Loucy (cell line): ENCODE results near the gene NPY.

Source experiments
- H2AFZ ChIP-seq: fragments of 200-600 bp; sonication (generic); 2 replicates; pipeline ENCODE4 v1.6.0; 2016; ENCODE audit warnings: antibody characterized with exemption, mild to moderate bottlenecking, low read length, moderate library complexity
- H3F3A ChIP-seq: fragments of 200-600 bp; 2 replicates; pipeline ENCODE4 v1.6.0; 2016; ENCODE audit warnings: antibody characterized with exemption, low read depth, mild to moderate bottlenecking
- H3K27me3 ChIP-seq: fragments of 200-600 bp; sonication (generic); 2 replicates; pipeline ENCODE4 v1.6.1; 2014; ENCODE audit warnings: low read length, mild to moderate bottlenecking; ENCODE audit not compliant: insufficient read depth, poor library complexity, severe bottlenecking
- H3K36me3 ChIP-seq: fragments of 200-600 bp; sonication (generic); 2 replicates; pipeline ENCODE4 v1.6.1; 2016; ENCODE audit warnings: low read length; ENCODE audit not compliant: insufficient read depth
- H3K4me1 ChIP-seq: fragments of 200-600 bp; sonication (generic); 2 replicates; pipeline ENCODE4 v1.5.1; 2014; ENCODE audit warnings: low read length, mild to moderate bottlenecking; ENCODE audit not compliant: insufficient read depth, poor library complexity, severe bottlenecking
- H3K4me2 ChIP-seq: fragments of 200-600 bp; sonication (generic); 2 replicates; pipeline ENCODE4 v1.6.0; 2014; ENCODE audit warnings: antibody characterized with exemption, low read length, low read depth, mild to moderate bottlenecking; ENCODE audit not compliant: poor library complexity, severe bottlenecking
- H3K4me3 ChIP-seq: fragments of 200-600 bp; sonication (generic); 2 replicates; pipeline ENCODE4 v1.5.1; 2014; ENCODE audit warnings: low read length, mild to moderate bottlenecking, mixed read lengths; ENCODE audit not compliant: poor library complexity, severe bottlenecking
- H3K79me2 ChIP-seq: fragments of 200-600 bp; sonication (generic); 2 replicates; pipeline ENCODE4 v1.6.1; 2014; ENCODE audit warnings: low read length; ENCODE audit not compliant: insufficient read depth
- H3K9ac ChIP-seq: fragments of 200-600 bp; sonication (generic); 2 replicates; pipeline ENCODE4 v1.6.0; 2014; ENCODE audit warnings: mild to moderate bottlenecking, low read depth, low read length, moderate library complexity; ENCODE audit not compliant: poor library complexity, severe bottlenecking
- H3K9me2 ChIP-seq: fragments of 200-600 bp; sonication (generic); replicated peaks from 2 replicates; pipeline ENCODE4 v1.6.1; 2016; ENCODE audit warnings: low read depth, low read length, mixed read lengths
- H3K9me3 ChIP-seq: fragments of 200-600 bp; sonication (generic); 2 replicates; pipeline ENCODE4 v1.6.1; 2014; ENCODE audit warnings: mild to moderate bottlenecking, antibody characterized with exemption, low read length, low read depth; ENCODE audit not compliant: insufficient read depth
- H4K20me1 ChIP-seq: fragments of 200-600 bp; sonication (generic); 2 replicates; pipeline ENCODE4 v1.6.0; 2014; ENCODE audit warnings: antibody characterized with exemption, low read length, mild to moderate bottlenecking; ENCODE audit not compliant: insufficient read depth, poor library complexity, severe bottlenecking
- EZH2phosphoT487 ChIP-seq: fragments of 200-600 bp; IDR thresholded peaks from 2 replicates; pipeline ENCODE4 v1.6.1; 2018; ENCODE audit warnings: antibody characterized with exemption, mild to moderate bottlenecking, moderate library complexity, borderline replicate concordance
- TF ChIP-seq, protein P1 (sequence below): fragments of 200-600 bp; sonication (generic); conservative IDR thresholded peaks from 2 replicates; pipeline ENCODE4 v1.5.1; 2014; ENCODE audit warnings: mild to moderate bottlenecking, antibody characterized with exemption, low read length

Gene NPY

DNA sequence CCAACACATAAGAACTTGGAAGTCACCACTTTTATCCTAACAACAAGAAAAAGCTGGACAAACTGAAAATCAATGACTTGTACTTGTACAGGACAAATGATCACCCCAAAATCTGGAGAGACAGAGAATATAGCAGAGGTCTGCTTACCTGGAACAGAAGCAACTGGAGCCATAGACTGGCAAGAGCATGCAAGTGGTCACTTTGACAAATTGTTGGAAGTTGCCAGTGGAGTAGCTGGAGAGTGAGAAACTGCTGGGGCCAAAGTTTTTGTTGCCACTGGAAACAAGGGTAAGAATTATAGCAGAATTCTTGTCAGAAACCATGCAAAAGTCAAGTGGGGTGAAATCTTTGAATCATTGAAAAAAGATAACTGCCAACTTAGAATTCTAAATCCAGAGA is 35.2 kb downstream of the NPY start:
- Histone ChIP-seq H3K27me3 (no peaks in the 10 kb centered on the region), H3K9me3 (no peaks in the 10 kb centered on the region), H3F3A (no peaks in the 10 kb centered on the region), H3K4me1 (no peaks in the 10 kb centered on the region), H3K79me2 (no peaks in the 10 kb centered on the region), H4K20me1 (no peaks in the 10 kb centered on the region), H3K4me2 (no peak overlapping the region), H3K9ac (no peak overlapping the region), H3K36me3 (no peaks in the 10 kb centered on the region), H3K9me2 (no peaks in the 10 kb centered on the region), H3K4me3 (no peak overlapping the region), H2AFZ (no peak overlapping the region)
- TF ChIP-seq, protein P1, sequence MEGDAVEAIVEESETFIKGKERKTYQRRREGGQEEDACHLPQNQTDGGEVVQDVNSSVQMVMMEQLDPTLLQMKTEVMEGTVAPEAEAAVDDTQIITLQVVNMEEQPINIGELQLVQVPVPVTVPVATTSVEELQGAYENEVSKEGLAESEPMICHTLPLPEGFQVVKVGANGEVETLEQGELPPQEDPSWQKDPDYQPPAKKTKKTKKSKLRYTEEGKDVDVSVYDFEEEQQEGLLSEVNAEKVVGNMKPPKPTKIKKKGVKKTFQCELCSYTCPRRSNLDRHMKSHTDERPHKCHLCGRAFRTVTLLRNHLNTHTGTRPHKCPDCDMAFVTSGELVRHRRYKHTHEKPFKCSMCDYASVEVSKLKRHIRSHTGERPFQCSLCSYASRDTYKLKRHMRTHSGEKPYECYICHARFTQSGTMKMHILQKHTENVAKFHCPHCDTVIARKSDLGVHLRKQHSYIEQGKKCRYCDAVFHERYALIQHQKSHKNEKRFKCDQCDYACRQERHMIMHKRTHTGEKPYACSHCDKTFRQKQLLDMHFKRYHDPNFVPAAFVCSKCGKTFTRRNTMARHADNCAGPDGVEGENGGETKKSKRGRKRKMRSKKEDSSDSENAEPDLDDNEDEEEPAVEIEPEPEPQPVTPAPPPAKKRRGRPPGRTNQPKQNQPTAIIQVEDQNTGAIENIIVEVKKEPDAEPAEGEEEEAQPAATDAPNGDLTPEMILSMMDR, result no peak
- no peak for TF ChIP-seq EZH2phosphoT487

DNA sequence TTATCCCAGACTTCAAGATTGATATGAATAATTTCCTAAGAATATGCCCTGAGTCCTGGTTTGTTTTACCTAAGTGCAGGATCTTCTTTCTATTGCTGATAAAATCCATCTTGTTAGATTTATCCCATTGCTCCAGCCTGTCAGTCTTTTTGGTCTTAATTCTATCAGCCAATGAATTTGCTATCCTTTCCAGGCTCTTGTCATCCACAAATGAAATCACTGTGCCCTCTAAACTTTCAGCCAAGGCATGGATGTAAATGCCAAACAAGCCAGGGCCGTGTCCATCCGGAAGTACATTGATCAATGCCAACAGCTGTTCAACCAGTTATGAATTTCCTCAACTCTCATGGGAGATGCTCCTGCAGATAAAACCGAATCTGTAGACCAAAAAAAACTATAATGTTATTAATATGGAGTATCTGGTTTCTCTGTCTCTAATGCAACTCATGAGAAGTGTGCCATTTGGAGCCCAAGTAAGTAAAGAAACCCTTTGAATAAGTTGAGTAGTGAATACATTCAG is 40.0 kb downstream of the NPY start:
- no peaks in the 10 kb centered on the region for H3K79me2 ChIP-seq
- H3K4me1 ChIP-seq, result no peaks in the 10 kb centered on the region
- H3K9ac ChIP-seq, result no peak overlapping the region
- TF ChIP-seq, protein P1, result no peak
- TF ChIP-seq EZH2phosphoT487, result no peak
- H3F3A ChIP-seq, result no peaks in the 10 kb centered on the region
- H3K4me2 ChIP-seq, result no peak overlapping the region
- no peaks in the 10 kb centered on the region for H3K36me3 ChIP-seq
- H2AFZ ChIP-seq, result no peak overlapping the region
- H3K9me2 ChIP-seq, result no peaks in the 10 kb centered on the region
- no peaks in the 10 kb centered on the region for H3K9me3 ChIP-seq
- no peaks in the 10 kb centered on the region for H3K27me3 ChIP-seq
- H4K20me1 ChIP-seq, result no peaks in the 10 kb centered on the region
- no peak overlapping the region for H3K4me3 ChIP-seq

DNA sequence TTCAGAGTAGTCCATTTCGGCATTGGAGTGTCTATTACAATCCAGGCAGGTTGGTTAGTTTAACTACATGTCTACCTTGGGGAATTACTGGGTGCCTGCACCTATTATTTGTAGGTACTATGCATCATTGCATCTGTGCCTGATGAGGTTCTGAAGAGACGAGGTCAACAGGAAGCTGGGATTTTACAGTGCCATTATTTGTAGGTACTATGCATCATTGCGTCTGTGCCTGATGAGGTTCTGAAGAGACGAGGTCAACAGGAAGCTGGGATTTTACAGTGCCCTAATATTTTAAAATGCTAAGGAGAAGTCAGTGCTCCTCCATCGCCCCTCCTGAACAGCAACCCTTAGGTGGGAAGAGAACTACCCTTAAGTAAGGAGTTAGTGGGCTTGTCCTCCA is 41.7 kb downstream of the NPY start:
- TF ChIP-seq, protein P1, result no peak
- TF ChIP-seq EZH2phosphoT487, result no peak
- Histone ChIP-seq H3K9me3 (no peaks in the 10 kb centered on the region), H3K9ac (no peak overlapping the region)

More for the DNA sequence above, 41.7 kb downstream of the NPY start:
- Histone ChIP-seq H3K79me2 (no peaks in the 10 kb centered on the region), H4K20me1 (no peaks in the 10 kb centered on the region), H3K36me3 (no peaks in the 10 kb centered on the region), H3F3A (no peaks in the 10 kb centered on the region), H3K4me2 (no peak overlapping the region), H3K4me1 (no peaks in the 10 kb centered on the region), H3K4me3 (no peak overlapping the region), H3K27me3 (no peaks in the 10 kb centered on the region), H2AFZ (no peak overlapping the region), H3K9me2 (no peaks in the 10 kb centered on the region)
